Hepatic stellate cell (primary cell): ENCODE results near the gene PLEKHD1.
A peak's percentile ranks its signal among the peaks of the same experiment; 100 is the strongest.

Source experiments
- DNase-seq: peaks from one replicate; pipeline ENCODE4 v3.0.0; 2011; ENCODE audit warnings: low spot score

PLEKHD1 gene

GRCh38 chr14:69547701-69548348 is 63.3 kb downstream of the PLEKHD1 start:
- no peak for DNase-seq

GRCh38 chr14:69548566-69548965 is 64.0 kb downstream of the PLEKHD1 start:
- no peak for DNase-seq

- no peak for DNase-seq
Observed at GRCh38 chr14:69551511-69551910, 67.0 kb downstream of the PLEKHD1 start.

DNA sequence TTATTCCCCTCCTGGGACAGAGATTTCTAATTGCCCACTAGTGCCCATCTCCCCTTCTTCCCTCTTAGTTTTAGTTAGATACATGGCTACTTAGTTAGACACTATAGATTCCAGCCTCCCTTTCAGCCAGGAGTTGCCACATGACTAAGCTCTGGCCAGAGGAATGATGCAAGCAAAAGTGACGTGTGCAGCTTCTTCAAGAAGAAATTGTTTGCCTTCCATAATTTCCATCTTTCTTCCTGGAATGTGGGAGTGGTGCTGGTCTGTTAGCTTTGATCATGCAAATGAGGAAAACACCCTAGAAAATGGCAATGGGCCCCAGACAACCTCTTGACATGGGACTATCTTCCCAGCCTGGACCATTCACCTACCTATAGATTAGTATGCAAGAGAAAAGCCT is 68.7 kb downstream of the PLEKHD1 start:
- DNase-seq: no peak

DNA sequence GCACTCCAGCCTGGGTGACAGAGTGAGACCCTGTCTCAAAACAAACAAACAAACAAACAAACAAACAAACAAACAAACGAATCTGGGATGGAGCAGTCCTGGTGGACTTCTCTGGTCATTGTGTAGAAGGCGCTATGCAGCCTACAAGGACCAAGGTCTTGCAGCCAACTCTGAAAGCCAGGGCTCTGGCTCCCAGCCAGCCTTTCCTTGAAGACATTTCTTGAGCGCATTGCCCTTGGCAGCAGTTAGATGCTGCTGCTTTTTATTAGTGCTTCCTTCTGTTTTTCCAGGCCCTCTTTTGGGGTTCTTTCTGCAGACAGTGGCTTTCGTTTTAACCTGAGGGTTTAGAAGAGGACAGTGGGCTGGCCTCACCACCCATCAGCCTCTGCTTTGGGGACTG is 70.0 kb downstream of the PLEKHD1 start:
- no peak for DNase-seq

- DNase-seq: no peak
Observed at GRCh38 chr14:69558774-69559173, 74.2 kb downstream of the PLEKHD1 start.

GRCh38 chr14:69559581-69560011 is 75.1 kb downstream of the PLEKHD1 start:
- no peak for DNase-seq

- no peak for DNase-seq
Observed at GRCh38 chr14:69560826-69561225, 76.3 kb downstream of the PLEKHD1 start.

DNA sequence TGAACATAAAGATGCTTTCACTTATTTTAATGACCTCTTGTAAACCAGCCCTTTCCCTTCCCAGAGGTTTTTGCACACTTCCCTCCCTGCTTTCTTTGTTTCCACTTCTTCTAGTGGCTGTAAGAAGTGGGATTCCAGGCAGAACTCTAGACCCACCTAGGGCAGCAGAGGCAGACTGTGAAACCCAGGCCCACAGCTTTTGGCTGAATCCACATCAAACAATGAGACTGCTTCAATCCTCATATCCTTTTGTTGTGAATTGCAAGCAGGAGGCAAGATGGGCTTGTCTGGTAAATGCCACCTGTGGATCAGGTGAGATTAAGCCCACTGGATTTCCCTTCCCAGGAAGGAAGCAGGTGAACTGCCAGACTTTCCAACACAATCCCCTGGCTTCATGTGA is 77.4 kb downstream of the PLEKHD1 start:
- no peak for DNase-seq

DNA sequence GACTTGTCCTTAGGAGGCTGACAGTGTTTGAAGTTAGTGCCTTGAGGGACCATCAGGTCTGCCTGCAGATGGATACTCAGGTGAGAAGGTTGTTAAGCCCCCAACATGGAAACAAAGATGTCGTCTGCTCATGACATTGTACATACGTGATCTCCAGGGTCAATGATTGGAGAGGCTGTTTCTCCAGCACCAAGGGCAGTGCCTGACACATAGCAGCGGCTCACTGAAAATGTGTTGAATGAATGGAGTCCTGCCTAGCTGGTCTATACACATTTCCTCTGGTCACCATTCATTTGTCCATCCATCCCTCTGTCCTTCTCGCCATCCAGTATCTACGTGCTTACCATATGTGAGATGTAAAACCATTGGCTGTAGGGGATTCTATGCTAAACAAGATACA is 83.0 kb downstream of the PLEKHD1 start:
- no peak for DNase-seq

- DNase-seq: no peak
Observed at GRCh38 chr14:69569859-69570258, 85.3 kb downstream of the PLEKHD1 start.

GRCh38 chr14:69570836-69571330 is 86.4 kb downstream of the PLEKHD1 start:
- no peak for DNase-seq

- no peak for DNase-seq
Observed at GRCh38 chr14:69571449-69572029, 87.0 kb downstream of the PLEKHD1 start.

DNA sequence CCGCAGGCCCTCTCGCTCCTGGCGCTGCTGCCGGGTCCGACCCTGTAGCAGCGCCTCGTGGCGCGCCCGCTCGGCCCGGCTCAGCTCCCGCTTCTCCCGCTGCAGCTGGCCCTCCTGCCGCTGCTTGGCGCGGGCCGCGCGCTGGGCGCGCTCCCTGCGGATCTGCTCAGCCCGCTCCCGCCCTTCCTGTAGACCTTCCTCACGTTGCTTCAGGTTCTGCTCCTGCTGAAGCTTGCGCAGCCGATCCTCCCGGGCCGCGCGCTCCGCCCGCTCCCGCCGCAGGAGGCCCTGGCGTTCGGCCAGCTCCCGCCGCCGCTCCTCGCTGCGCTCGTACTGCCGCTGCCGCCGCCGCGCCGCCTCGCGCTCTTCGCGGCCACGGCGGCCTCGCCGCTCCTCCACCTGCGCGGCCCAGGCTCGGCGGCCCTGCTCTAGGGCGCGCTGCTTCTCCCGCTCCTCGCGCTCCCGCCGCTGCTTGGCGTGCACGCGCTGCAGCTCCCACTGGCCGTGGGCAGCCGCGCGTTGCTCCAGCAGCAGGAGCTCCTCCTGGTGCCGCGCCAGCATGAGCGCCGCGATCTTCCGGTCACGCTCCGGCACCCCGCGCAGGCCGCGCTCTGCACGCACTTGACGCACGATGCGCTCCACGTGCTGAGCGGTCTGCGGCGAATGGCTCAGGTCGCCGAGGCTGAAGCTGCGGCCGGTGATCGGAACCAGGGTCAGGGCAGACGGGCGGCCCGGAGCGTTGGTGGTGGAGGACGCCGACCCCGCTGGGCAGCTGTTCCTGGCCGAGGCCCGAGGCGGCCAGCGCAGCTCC is 87.7 kb downstream of the PLEKHD1 start:
- DNase-seq: no peak

DNA sequence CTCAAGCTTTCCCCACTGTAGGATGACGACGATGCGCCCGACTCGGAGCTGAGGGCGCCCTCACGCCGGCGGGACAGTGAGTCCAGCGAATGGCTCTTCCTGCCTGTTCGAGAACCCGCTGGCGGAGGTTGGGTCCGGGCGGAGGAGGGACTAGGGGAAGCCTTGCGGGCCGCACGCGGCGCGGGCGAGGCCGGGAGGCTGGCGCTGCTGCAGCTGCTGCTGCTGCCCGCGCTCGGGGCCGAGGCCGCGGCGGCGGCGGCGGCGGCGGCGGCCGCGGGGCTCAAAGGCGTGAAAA is 88.3 kb downstream of the PLEKHD1 start:
- DNase-seq: no peak

GRCh38 chr14:69573205-69573830 is 88.8 kb downstream of the PLEKHD1 start:
- DNase-seq: no peak

DNA sequence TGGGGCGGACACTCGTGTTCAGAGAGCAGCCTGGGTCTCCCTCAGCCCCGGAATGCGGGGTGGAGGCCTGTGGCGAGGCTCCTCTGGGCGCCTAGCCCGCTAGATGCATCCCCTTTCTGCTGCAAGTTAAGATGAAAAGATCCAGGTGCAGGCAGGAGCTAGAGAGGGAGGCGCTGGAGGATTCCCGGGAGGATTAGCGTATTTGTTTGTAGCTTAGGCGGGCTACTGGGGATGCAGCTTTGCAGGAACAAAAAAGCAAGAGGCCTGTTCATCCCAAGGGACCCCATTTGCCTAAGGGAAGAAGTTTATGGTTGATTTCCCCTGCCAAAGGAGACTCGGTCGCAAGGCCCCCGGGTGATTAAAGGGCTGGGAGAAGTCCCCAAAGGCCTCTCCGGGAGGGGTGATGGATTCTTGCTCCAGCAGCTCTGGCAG is 89.3 kb downstream of the PLEKHD1 start:
- no peak for DNase-seq

DNA sequence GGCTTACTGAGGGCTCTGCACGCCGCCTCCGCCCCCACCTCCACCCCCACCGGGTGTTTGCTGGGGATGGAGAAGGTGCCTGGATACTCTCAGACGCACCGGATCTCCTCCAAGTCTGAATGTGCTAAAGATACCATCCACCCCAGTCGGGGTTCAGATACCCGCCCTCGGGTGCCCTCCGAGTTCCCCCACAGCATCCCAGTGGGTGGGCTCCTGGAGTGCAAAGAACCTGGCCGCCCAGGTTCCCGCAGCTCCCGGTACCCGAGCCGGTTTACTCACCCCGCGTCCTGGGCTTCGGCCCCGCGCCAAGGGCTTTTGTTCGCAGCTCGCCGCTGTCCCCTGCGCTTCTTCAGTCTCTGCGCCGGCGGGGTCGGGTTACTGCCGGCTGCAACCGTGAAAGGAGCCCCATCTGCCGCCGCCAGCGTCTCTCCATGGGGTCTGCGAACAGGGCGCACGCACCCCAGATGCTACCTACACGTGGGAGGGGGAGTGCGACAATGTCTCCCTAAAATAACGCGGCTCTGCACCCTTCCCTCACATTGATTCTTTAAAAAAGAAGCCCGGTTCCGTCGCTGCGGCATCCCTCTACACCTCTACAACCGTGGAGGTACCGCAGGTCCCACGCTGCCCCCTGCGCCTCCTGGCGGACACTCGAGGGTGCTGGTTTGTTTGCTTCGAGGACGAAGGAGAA is 89.9 kb downstream of the PLEKHD1 start, which contains the start of gene CCDC177:
Gene CCDC177 (minus strand): TSS at position 609 of the 691 bp plus-strand sequence. CDS start 1,249 bp downstream, outside the sequence.
- DNase-seq: peak; percentile 69

GRCh38 chr14:69574954-69575295 is 90.4 kb downstream of the PLEKHD1 start:
- DNase-seq: no peak

DNA sequence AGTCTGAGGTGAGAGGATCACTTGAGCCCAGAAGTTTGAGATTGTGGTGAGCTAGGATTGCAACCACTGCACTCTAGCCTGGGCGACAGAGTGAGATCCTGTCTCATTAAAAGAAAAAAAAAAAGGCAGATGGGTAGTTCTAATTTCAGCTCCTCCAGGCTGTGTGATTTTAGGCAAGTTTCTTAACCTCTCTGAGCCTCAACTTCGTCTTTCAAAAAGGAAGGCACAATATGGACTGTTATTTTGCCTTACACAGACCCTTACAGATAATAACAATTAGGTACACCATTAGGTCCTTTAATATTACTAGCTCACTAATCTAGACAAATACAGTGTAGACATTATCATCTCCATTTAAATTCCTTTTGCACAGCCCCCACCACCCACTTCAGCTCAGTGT is 94.9 kb downstream of the PLEKHD1 start:
- no peak for DNase-seq

DNA sequence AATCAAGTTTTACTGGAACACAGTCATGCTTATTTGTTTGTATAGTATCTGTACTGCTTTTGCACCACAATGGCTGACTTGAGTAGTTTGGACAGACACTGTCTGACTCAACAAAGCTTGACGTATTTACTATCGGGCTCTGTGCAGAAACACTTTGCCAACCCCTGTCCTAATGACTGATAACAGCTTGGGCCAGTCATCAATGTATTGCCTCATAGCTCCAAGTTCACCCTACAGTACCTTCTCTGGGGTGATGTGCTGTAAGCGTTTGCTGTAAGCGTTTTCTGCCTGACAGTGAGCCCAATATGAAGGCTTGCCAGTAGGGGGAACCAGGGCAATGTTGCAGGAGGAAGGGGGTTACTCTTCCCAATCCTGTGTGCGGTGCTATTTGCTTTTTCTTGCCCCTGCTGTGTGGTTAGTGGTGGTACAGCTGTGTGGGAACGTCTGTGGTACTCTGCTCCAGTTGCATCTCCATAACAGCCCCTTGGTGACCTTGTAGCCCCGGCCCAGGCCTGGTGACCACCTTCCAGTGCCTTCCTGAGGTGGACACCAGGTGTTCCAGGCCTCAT is 95.6 kb downstream of the PLEKHD1 start:
- peak; percentile 39 for DNase-seq
